Dedifferentiated amniotic fluid mesenchymal stem cell (primary cell): Measurements from ENCODE around the gene PALLD.

Source experiments
- DNase-seq: peaks from one replicate; pipeline ENCODE4 v3.0.0-alpha.2; 2016; ENCODE audit errors: extremely low spot score

PALLD gene

GRCh38 chr4:168622600-168622999 is 125.7 kb downstream of the PALLD start:
- DNase-seq, result no peak

- no peak for DNase-seq
Observed at GRCh38 chr4:168623011-168623410, 126.2 kb downstream of the PALLD start.

- DNase-seq, result no peak
Observed at GRCh38 chr4:168623484-168623883, 126.6 kb downstream of the PALLD start.

GRCh38 chr4:168628251-168628650 is 131.4 kb downstream of the PALLD start:
- DNase-seq, result no peak

- DNase-seq, result no peak
Observed at GRCh38 chr4:168629566-168629965, 132.7 kb downstream of the PALLD start.

GRCh38 chr4:168630445-168631187 is 133.8 kb downstream of the PALLD start:
- DNase-seq, result no peak

GRCh38 chr4:168631241-168632162 is 134.7 kb downstream of the PALLD start:
- DNase-seq, result peak; percentile 68

- no peak for DNase-seq
Observed at GRCh38 chr4:168632301-168632725, 135.5 kb downstream of the PALLD start.

- no peak for DNase-seq
Observed at GRCh38 chr4:168633064-168633463, 136.2 kb downstream of the PALLD start.

GRCh38 chr4:168633496-168633895 is 136.6 kb downstream of the PALLD start:
- DNase-seq, result no peak

GRCh38 chr4:168634276-168634802 is 137.5 kb downstream of the PALLD start:
- DNase-seq, result peak; percentile 95

- no peak for DNase-seq
Observed at GRCh38 chr4:168636040-168636439, 139.2 kb downstream of the PALLD start.

- DNase-seq, result peak; percentile 81
Observed at GRCh38 chr4:168636506-168637196, 139.8 kb downstream of the PALLD start.

- peak; percentile 64 for DNase-seq
Observed at GRCh38 chr4:168637872-168638756, 141.3 kb downstream of the PALLD start.

GRCh38 chr4:168639914-168640313 is 143.1 kb downstream of the PALLD start:
- no peak for DNase-seq

GRCh38 chr4:168641811-168642140 is 144.9 kb downstream of the PALLD start:
- no peak for DNase-seq

- DNase-seq, result no peak
Observed at GRCh38 chr4:168642591-168642990, 145.7 kb downstream of the PALLD start.

- peak; percentile 66 for DNase-seq
Observed at GRCh38 chr4:168643111-168643795, 146.4 kb downstream of the PALLD start.

GRCh38 chr4:168643796-168644159 is 146.9 kb downstream of the PALLD start:
- no peak for DNase-seq

- no peak for DNase-seq
Observed at GRCh38 chr4:168646001-168646768, 149.3 kb downstream of the PALLD start.
